ENCODE measurements around the gene HIC1.

Gene HIC1

GRCh38 chr17:2050300-2051060 lies 4.4 kb upstream of the HIC1 start:
- Mint-ChIP-seq H3K4me3 (peak overlapping the region; percentile 65 to 81), H3K27me3 (peaks cover 25% of the 10 kb centered on the region), H3K4me1 (peaks cover 41% of the 10 kb centered on the region), H3K9me3 (no peaks in the 10 kb centered on the region), H3K27ac (no peak overlapping the region)
- ATAC-seq, result peak; percentile 1
- peak; percentile 72 to 76 for DNase-seq

GRCh38 chr17:2051061-2051932 lies 3.6 kb upstream of the HIC1 start:
- DNase-seq (peak in 1 of 2 donors; percentile 28), ATAC-seq (no peak)
- Mint-ChIP-seq H3K4me3 (peak overlapping the region; percentile 65 to 81), H3K27ac (no peak overlapping the region), H3K27me3 (peaks cover 25% of the 10 kb centered on the region), H3K9me3 (no peaks in the 10 kb centered on the region), H3K4me1 (peaks cover 41% of the 10 kb centered on the region)

- no peak for ATAC-seq
- peaks cover 41% of the 10 kb centered on the region for H3K4me1 Mint-ChIP-seq
- H3K27ac Mint-ChIP-seq, result no peak overlapping the region
- peaks cover 25% of the 10 kb centered on the region for H3K27me3 Mint-ChIP-seq
- H3K4me3 Mint-ChIP-seq, result peak overlapping the region; percentile 5 to 10
- DNase-seq, result no peak
- H3K9me3 Mint-ChIP-seq, result no peaks in the 10 kb centered on the region
Observed at GRCh38 chr17:2051933-2052559, 2.9 kb upstream of the HIC1 start.

GRCh38 chr17:2053380-2054261 lies 1.3 kb upstream of the HIC1 start:
- peaks cover 20% of the 10 kb centered on the region for H3K27me3 Mint-ChIP-seq

GRCh38 chr17:2054262-2054511 lies 716 bp upstream of the HIC1 start:
- peak overlapping the region; percentile 85 to 86 for H3K27ac Mint-ChIP-seq
- no peak for ATAC-seq
- H3K4me3 Mint-ChIP-seq, result peak overlapping the region; percentile 85

More at GRCh38 chr17:2053380-2054261, 1.3 kb upstream of the HIC1 start:
- H3K4me3 Mint-ChIP-seq, result peak overlapping the region; percentile 85
- peaks cover 44% of the 10 kb centered on the region for H3K4me1 Mint-ChIP-seq
- H3K9me3 Mint-ChIP-seq, result no peaks in the 10 kb centered on the region
- H3K27ac Mint-ChIP-seq, result peak overlapping the region; percentile 86 to 96
- peak; percentile 51 for ATAC-seq
- DNase-seq, result peak; percentile 88 to 91

GRCh38 chr17:2055292-2056205 lies 646 bp downstream of the HIC1 start:
- peaks cover 49% of the 10 kb centered on the region for H3K4me1 Mint-ChIP-seq
- H3K27ac Mint-ChIP-seq, result peak overlapping the region; percentile 42 to 46
- H3K4me3 Mint-ChIP-seq, result peak overlapping the region; percentile 79 to 86
- peak; percentile 54 to 62 for DNase-seq
- ATAC-seq, result peak; percentile 7
- H3K27me3 Mint-ChIP-seq, result peaks cover 18% of the 10 kb centered on the region
- no peaks in the 10 kb centered on the region for H3K9me3 Mint-ChIP-seq

More at GRCh38 chr17:2054262-2054511, 716 bp upstream of the HIC1 start:
- DNase-seq, result no peak
- Mint-ChIP-seq H3K27me3 (peaks cover 18% of the 10 kb centered on the region), H3K9me3 (no peaks in the 10 kb centered on the region), H3K4me1 (peaks cover 40% of the 10 kb centered on the region)

GRCh38 chr17:2056206-2057174 lies 1.6 kb downstream of the HIC1 start:
- DNase-seq (peak; percentile 73 to 81), ATAC-seq (no peak)
- Mint-ChIP-seq H3K4me3 (peak overlapping the region; percentile 79 to 86), H3K27me3 (peaks cover 9% of the 10 kb centered on the region), H3K4me1 (peaks cover 57% of the 10 kb centered on the region), H3K27ac (peak overlapping the region in 1 of 2 donors; percentile 89), H3K9me3 (no peaks in the 10 kb centered on the region)

- ATAC-seq (no peak), DNase-seq (peak in 1 of 2 donors; percentile 57)
- H3K4me1 Mint-ChIP-seq, result peaks cover 55% of the 10 kb centered on the region
- peaks cover 1% of the 10 kb centered on the region for H3K27me3 Mint-ChIP-seq
- no peak overlapping the region for H3K27ac Mint-ChIP-seq
- no peaks in the 10 kb centered on the region for H3K9me3 Mint-ChIP-seq
- H3K4me3 Mint-ChIP-seq, result peak overlapping the region in 1 of 2 donors; percentile 68
Observed at GRCh38 chr17:2057175-2057759, 2.4 kb downstream of the HIC1 start.

GRCh38 chr17:2057760-2058585 lies 3.1 kb downstream of the HIC1 start:
- Mint-ChIP-seq H3K4me1 (peaks cover 59% of the 10 kb centered on the region), H3K27ac (peak overlapping the region in 1 of 2 donors; percentile 48), H3K4me3 (peak overlapping the region in 1 of 2 donors; percentile 68), H3K27me3 (no peaks in the 10 kb centered on the region), H3K9me3 (no peaks in the 10 kb centered on the region)
- ATAC-seq (no peak), DNase-seq (peak in 1 of 2 donors; percentile 54)

GRCh38 chr17:2058586-2059546 lies 4.0 kb downstream of the HIC1 start:
- no peaks in the 10 kb centered on the region for H3K9me3 Mint-ChIP-seq
- no peak for ATAC-seq
- H3K27me3 Mint-ChIP-seq, result no peaks in the 10 kb centered on the region
- H3K4me3 Mint-ChIP-seq, result peak overlapping the region; percentile 49 to 79
- H3K27ac Mint-ChIP-seq, result peak overlapping the region in 1 of 2 donors; percentile 96
- peaks cover 59% of the 10 kb centered on the region for H3K4me1 Mint-ChIP-seq
- DNase-seq, result peak; percentile 76 to 77
